PC-9 (cell line): Measurements from ENCODE around the gene LDHD.

ENCODE experiments used
- EZH2 ChIP-seq: fragments of 200-600 bp; sonication (generic); IDR thresholded peaks from 2 replicates; pipeline ENCODE4 v1.8.0; 2017; ENCODE audit warnings: antibody characterized with exemption, low read depth
- TF ChIP-seq, protein P1 (sequence below): fragments of 200-600 bp; sonication (generic); conservative IDR thresholded peaks from 2 replicates; pipeline ENCODE4 v1.6.1; 2017; ENCODE audit warnings: mixed run types, antibody characterized with exemption, mild to moderate bottlenecking, moderate library complexity

DNA sequence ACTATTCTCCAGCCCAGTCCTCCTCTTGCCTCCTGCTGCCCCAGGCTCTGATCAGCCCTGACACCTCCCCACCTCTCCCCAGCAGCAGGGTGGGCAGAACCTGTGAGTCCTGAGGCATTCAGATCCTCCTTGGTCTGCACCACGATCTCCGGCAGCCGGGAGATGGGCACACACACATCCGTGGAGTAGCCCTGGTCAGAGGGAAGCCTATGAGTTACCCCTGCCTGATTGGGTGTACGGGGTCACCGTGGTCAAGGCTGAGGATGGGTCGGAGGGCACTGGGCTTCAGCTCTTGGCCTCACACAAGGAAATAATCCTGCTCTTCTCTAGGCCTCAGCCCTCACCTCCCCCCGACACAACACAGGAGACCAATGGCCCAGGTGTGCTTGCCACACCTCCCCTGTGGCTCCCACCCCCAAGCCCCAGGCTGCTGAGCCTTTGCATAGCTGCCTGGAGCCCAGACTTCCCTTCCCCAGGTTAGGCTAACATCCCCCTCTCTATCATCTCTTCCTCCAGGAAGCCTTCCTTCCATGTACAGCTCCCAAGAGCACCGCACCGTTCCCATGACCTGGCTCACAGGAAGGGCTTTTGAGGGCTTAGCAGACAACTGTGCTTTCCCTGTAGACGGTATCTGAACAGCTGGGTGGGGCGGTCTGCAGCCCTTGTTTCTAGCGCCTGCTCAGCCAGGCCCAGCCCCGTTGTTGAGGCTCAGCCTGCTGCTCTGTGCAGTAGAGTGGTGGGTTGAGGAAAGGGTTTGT is 3.7 kb downstream of the LDHD start:
- TF ChIP-seq, protein P1, sequence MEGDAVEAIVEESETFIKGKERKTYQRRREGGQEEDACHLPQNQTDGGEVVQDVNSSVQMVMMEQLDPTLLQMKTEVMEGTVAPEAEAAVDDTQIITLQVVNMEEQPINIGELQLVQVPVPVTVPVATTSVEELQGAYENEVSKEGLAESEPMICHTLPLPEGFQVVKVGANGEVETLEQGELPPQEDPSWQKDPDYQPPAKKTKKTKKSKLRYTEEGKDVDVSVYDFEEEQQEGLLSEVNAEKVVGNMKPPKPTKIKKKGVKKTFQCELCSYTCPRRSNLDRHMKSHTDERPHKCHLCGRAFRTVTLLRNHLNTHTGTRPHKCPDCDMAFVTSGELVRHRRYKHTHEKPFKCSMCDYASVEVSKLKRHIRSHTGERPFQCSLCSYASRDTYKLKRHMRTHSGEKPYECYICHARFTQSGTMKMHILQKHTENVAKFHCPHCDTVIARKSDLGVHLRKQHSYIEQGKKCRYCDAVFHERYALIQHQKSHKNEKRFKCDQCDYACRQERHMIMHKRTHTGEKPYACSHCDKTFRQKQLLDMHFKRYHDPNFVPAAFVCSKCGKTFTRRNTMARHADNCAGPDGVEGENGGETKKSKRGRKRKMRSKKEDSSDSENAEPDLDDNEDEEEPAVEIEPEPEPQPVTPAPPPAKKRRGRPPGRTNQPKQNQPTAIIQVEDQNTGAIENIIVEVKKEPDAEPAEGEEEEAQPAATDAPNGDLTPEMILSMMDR: no peak
- TF ChIP-seq EZH2: no peak
